Measurements from ENCODE around the gene RGS16.

RGS16 gene

GRCh38 chr1:182570611-182570970 is 33.6 kb downstream of the RGS16 start:
- no peak for DNase-seq

DNA sequence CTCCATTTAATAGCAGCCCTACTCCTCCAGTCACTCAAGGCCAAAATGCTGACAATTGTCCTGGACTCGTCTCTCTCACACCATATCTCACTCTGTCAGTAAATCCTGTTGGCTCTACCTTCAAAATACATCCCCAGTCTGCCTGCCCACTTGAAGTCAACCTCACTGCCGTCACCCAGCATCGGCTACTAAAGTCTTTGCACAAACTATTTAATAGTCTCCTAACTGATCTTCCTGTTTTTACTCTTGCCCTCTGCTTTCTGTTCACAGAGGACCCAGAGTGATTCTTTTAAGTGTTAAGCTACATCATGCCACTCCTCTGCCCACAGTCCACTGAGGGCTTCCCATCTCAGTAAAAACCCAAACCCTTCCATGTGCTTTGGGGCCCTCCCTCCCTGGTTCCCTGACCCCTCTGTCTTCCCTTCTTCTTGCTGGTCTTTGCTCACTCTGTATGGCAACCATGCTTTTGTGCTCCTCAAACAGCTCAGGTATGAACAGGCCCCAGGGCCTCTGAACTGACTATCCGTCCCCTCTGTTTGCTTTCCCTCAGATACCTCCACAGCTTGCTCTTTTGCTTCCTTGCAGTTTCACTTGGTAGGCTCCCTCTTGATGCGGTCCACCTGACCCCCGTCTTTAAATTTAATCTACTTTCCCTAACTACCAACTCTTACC is 34.1 kb downstream of the RGS16 start:
- no peak for DNase-seq

DNA sequence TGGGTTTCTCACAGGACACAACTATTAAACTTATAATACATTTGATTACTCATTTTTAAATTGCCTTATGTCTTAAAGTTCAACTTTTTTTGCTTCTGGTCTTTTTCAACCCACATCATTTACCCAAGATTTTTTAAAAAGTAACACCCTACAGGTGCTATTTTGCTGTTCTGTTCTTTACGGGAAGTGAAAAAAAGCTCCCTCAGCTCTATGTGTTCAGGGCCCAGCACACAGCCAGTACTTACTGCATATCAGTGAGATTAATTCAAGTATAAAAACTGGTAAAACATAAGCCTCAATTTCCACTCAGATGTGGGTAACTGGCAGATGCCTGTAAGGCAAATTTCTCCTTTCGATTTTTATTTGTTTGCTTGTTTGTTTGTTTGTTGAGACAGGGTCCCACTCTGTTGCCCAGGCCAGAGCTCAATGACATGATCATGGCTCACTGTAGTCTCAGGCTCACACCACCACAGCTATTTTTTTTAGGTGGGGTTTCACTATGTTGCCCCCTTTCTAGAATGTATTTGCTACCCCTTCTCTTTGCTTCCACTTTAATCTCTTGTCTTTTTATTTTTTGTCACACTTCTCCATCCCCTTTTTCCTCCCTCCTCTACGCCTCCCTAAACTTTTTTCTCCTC is 35.4 kb downstream of the RGS16 start:
- DNase-seq = no peak

- no peak for DNase-seq
Observed at GRCh38 chr1:182567629-182568028, 36.6 kb downstream of the RGS16 start.

DNA sequence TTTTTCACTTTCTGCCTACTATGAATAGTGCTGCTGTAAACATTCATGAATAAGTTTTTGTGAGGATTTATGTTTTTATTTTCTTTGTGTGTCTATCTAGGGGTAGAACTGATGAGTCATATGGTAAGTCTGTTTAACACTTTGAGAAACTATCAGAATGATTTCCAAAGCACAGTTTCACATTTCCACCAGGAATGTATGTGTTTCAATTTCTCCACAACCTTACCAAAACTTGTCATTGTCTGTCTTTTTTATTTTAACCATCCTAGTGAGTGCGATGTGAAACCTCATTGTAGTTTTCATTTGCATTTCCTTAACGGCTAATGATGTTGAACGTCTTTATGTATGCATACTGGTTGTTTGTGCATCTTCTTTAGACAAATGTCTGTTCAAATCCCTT is 38.7 kb downstream of the RGS16 start:
- DNase-seq = no peak

GRCh38 chr1:182564406-182565004 is 39.7 kb downstream of the RGS16 start:
- no peak for DNase-seq

DNA sequence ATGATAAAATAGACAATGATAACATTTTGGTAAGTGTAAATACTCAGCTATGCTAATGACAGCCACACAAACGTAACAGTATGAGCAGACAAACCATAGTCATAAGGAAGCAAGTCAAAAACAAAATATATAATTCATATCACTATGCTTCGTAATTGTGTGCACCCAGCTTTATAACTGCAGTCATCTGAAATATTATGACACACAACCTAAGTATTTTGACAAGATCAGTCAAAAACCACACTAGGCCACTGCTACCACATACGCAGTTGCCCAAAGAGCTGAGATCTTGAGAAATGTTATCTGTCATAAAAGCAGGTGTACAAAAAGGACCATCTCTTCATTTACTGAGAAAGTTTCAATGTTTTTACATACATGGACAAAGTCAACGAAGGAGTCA is 41.1 kb downstream of the RGS16 start:
- DNase-seq = no peak

DNA sequence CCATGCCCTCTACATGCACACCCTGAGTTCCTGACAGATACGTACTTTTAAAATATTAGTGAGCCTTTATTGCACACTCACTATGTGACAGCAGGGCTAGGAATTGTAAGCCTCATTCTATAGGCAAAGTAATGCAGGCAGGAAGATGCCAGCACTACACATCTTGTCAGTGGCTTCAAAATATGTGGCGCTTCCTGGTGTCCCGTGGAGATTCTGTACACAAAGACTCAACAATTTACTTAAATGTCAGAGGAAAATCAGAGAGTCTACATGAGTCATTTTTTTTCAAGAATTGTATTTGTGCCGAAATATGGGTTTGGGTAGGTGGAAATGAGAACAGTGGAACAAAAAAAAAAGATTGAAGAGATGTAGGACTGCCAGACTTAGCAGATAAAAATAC is 42.7 kb downstream of the RGS16 start:
- DNase-seq = no peak

DNA sequence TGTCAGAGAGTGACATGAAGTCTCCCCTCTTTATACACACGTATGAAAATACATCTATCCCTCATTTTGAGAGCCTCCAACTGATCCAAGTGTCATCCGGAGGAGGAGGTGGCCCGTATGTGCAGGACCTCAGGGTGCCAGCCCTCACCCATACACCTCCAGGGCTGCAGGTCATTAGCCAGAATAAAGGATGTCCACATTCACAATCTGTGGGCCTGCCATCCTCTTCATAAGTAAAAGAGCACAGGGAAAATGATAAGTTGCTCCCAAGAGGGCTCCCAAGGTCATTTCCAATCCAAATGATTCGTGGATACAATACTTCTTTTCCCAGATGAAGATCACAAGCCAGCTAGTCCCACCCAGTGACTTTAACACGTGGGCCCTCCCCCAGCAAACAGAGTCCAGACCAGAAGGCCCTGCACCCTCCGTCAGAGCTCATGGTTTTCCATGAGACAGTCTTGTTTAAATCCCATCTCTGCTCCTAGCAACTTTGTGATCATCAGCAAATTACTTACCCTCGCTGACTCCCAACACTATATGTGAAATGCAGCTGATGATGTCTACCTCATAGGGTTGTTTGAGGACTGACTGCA is 43.7 kb downstream of the RGS16 start:
- DNase-seq = no peak

- no peak for DNase-seq
Observed at GRCh38 chr1:182556279-182556678, 47.9 kb downstream of the RGS16 start.

DNA sequence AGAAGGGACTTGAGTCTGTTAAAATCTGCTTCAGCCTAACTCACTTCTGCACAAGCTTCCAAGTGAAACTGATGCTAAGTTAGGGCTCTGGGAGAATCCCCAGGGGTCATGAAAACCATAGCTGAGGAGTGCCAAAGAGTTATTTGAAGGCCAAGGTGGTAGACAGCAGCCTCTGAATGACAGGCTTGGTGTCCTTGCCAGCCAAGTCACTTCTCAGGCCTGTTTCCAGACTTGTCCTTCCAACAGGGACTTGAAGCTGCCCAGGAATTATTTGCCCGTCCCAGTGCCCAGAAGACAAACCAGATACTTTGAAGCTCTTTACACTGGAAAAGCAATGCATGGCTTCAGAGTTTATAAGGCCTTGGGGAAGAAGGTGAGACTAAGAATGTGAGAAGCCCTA is 48.7 kb downstream of the RGS16 start:
- no peak for DNase-seq

DNA sequence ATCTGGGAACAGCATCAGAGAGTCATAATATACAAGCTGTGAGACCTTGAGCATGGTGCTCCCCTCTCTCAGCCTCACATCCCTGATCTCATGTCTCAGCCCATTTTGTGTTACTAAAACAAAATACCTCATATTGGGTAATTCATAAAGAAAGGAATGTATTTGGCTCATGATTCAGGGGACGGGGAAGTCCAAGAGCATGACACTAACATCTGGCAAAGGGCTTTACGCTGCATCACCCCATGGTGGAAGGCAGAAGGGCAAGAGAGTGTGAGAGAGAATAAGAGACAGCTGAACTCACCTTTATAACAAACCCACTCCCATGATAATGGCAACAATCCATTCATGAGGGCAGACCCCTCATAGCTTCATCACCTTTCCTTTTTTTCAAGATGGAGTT is 51.7 kb downstream of the RGS16 start:
- no peak for DNase-seq

GRCh38 chr1:182549811-182550210 is 54.4 kb downstream of the RGS16 start:
- no peak for DNase-seq

DNA sequence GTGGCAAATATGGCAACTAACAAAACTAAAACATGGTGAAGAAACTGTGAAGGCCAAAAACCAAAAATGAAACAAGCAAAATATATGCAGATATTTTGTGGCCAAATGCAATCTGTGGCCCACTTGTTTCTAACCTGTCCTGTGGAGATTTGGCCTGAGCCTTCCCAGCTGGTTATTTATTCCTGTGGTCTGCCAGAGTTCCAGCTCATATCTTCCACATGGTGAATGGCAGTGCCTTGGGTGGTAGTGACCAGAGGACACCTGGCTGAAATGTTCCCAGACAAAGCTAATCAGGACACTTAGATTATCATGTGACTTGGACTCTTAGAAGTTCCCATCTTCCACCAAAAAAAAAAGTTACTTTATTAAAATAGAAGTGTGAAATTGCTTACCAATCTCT is 54.8 kb downstream of the RGS16 start:
- DNase-seq = no peak

All from right hindlimb (tissue), 1 donor.